HCT116 (cell line): ENCODE measurements around the gene HPCAL1. TPM values are rescaled to one million over a fixed set of nuclear protein-coding genes. Genes with fewer than 3 reads are reported as not detected.

ENCODE experiments used
- ATAC-seq: fragments of 200-7000 bp; cut with Tn5 transposase; 2 replicates; pipeline ENCODE4 v1.9.1; 2020; ENCODE audit warnings: mild to moderate bottlenecking, moderate library complexity
- BruUV-seq: library from RNA; stranded (reverse); fragments of 400-500 nt; replicated peaks from 2 replicates; lab custom pipeline; 2021; lab: Mats Ljungman, UMichigan
- CTCF ChIA-PET: fragments of 300-600 bp; sonication (Branson Sonifier 250); formaldehyde crosslinking; loops from one replicate; lab custom pipeline; 2021; ENCODE audit warnings: antibody characterized with exemption; lab: Charles Lee
- POLR2A ChIA-PET: fragments of 300-600, 350-600 bp; sonication (Branson Sonifier 250); formaldehyde crosslinking; loops from one replicate; lab custom pipeline; 2021; ENCODE audit warnings: antibody characterized with exemption; lab: Charles Lee
- RAD21 ChIA-PET, 2 experiments: fragments of 300-600 bp; sonication (Branson Sonifier 250); formaldehyde crosslinking; loops; one replicate each; lab custom pipeline; 2023; ENCODE audit warnings: low total read pairs in 2 of 2; ENCODE audit not compliant: uncharacterized antibody in 2 of 2, unreplicated experiment in 2 of 2, low non-redundant PET in 1 of 2; lab: Charles Lee
- DNase-seq: peaks from one replicate; pipeline ENCODE4 v3.0.0-alpha.2; 2010; ENCODE audit warnings: low read depth, low spot score
- H2AFZ ChIP-seq: fragments of 200-600 bp; shearing (Covaris generic), sonication (generic); 2 replicates; pipeline ENCODE4 v1.6.1; 2017; ENCODE audit warnings: low read depth, mixed run types, mixed read lengths, antibody characterized with exemption, low read length; ENCODE audit not compliant: poor library complexity, severe bottlenecking
- H3K27ac ChIP-seq: 2 replicates; pipeline ENCODE4 v1.5.1; 2012; ENCODE audit warnings: low read depth, low read length
- H3K27me3 ChIP-seq: fragments of 200-600 bp; sonication (generic); 2 replicates; pipeline ENCODE4 v1.6.1; 2016; ENCODE audit warnings: mixed run types, low read length, mixed read lengths; ENCODE audit not compliant: insufficient read depth
- H3K36me3 ChIP-seq, 2 experiments: fragments of 200-500 bp in 1 of 2; fragments of 200-600 bp in 1 of 2; sonication (Bioruptor generic) in 1 of 2; sonication (generic) in 1 of 2; 2 replicates each; pipeline versions ENCODE4 v1.5.1 to v1.6.1; 2014 to 2016; ENCODE audit warnings: low read length in 2 of 2, inconsistent platforms in 1 of 2, mixed read lengths in 1 of 2, mixed run types in 1 of 2; ENCODE audit not compliant: insufficient read depth in 2 of 2, control insufficient read depth in 1 of 2
- H3K4me1 ChIP-seq, 2 experiments: fragments of 200-600 bp in 1 of 2; sonication (generic) in 1 of 2; 2 replicates each; pipeline versions ENCODE4 v1.5.1 to v1.6.1; 2012 to 2017; ENCODE audit warnings: low read length in 2 of 2, inconsistent platforms in 1 of 2, mild to moderate bottlenecking in 1 of 2, mixed read lengths in 1 of 2, mixed run types in 1 of 2, moderate library complexity in 1 of 2; ENCODE audit not compliant: insufficient read depth in 2 of 2, control insufficient read depth in 1 of 2
- H3K4me2 ChIP-seq: fragments of 200-600 bp; sonication (generic); 2 replicates; pipeline ENCODE4 v1.6.1; 2017; ENCODE audit warnings: mixed run types, low read length, mixed read lengths
- H3K4me3 ChIP-seq, 2 experiments: fragments of 200-600 bp in 1 of 2; sonication (generic) in 1 of 2; replicated peaks in 1 of 2; 2 replicates each; pipeline ENCODE4 v1.5.1; 2011 to 2016; ENCODE audit warnings: low read length in 2 of 2, control low read depth in 1 of 2, low read depth in 1 of 2, mild to moderate bottlenecking in 1 of 2, mixed read lengths in 1 of 2, mixed run types in 1 of 2
- H3K79me2 ChIP-seq: fragments of 200-600 bp; sonication (generic); 2 replicates; pipeline ENCODE4 v1.6.1; 2017; ENCODE audit warnings: mild to moderate bottlenecking, mixed run types, low read length, moderate library complexity, mixed read lengths; ENCODE audit not compliant: insufficient read depth
- H3K9ac ChIP-seq: fragments of 200-600 bp; sonication (generic); 2 replicates; pipeline ENCODE4 v1.6.1; 2016; ENCODE audit warnings: low read length, mixed read lengths
- H3K9me2 ChIP-seq: fragments of 200-600 bp; sonication (generic), shearing (Covaris generic); 2 replicates; pipeline ENCODE4 v1.6.1; 2017; ENCODE audit warnings: mixed run types, mild to moderate bottlenecking, moderate library complexity; ENCODE audit not compliant: insufficient read depth
- H3K9me3 ChIP-seq, 2 experiments: fragments of 200-500 bp in 1 of 2; fragments of 200-600 bp in 1 of 2; sonication (Bioruptor generic) in 1 of 2; sonication (generic) in 1 of 2; 2 replicates each; pipeline ENCODE4 v1.6.1; 2014 to 2017; ENCODE audit warnings: low read length in 2 of 2, mixed read lengths in 2 of 2, inconsistent platforms in 1 of 2, low read depth in 1 of 2, mild to moderate bottlenecking in 1 of 2, mixed run types in 1 of 2, moderate library complexity in 1 of 2; ENCODE audit not compliant: control insufficient read depth in 1 of 2, insufficient read depth in 1 of 2
- H4K20me1 ChIP-seq: fragments of 200-600 bp; sonication (generic), shearing (Covaris generic); 2 replicates; pipeline ENCODE4 v1.6.1; 2017; ENCODE audit warnings: mixed run types, mild to moderate bottlenecking, moderate library complexity; ENCODE audit not compliant: insufficient read depth
- JUND ChIP-seq: IDR thresholded peaks from 2 replicates; pipeline ENCODE4 v1.6.1; 2012
- YY1 ChIP-seq: IDR thresholded peaks from 2 replicates; pipeline ENCODE4 v1.6.1; 2011; ENCODE audit warnings: low read length, low read depth, moderate library complexity, mild to moderate bottlenecking; ENCODE audit not compliant: insufficient replicate concordance; ENCODE audit errors: extremely low read depth
- intact Hi-C: fragments of 100-400 bp; cut with micrococcal nuclease; formaldehyde crosslinking; loops from 2 replicates; pipeline ENCODE4 v1.10.0; 2022
- total RNA-seq: library from RNA; stranded (reverse); gene quantifications from one replicate; pipeline ENCODE4 v1.2.1, GENCODE V29; 2021; ENCODE audit not compliant: unreplicated experiment
- TF ChIP-seq, protein P1 (sequence below): IDR thresholded peaks from 2 replicates; pipeline ENCODE4 v1.6.1; 2011; ENCODE audit warnings: mild to moderate bottlenecking, low read length, moderate library complexity; ENCODE audit not compliant: insufficient replicate concordance; ENCODE audit errors: extremely low read depth
- TF ChIP-seq, protein P2 (sequence below): IDR thresholded peaks from 2 replicates; pipeline ENCODE4 v1.6.1; 2012

Gene HPCAL1
- total RNA-seq, 1 experiment from 2014 or later: 111 TPM

DNA sequence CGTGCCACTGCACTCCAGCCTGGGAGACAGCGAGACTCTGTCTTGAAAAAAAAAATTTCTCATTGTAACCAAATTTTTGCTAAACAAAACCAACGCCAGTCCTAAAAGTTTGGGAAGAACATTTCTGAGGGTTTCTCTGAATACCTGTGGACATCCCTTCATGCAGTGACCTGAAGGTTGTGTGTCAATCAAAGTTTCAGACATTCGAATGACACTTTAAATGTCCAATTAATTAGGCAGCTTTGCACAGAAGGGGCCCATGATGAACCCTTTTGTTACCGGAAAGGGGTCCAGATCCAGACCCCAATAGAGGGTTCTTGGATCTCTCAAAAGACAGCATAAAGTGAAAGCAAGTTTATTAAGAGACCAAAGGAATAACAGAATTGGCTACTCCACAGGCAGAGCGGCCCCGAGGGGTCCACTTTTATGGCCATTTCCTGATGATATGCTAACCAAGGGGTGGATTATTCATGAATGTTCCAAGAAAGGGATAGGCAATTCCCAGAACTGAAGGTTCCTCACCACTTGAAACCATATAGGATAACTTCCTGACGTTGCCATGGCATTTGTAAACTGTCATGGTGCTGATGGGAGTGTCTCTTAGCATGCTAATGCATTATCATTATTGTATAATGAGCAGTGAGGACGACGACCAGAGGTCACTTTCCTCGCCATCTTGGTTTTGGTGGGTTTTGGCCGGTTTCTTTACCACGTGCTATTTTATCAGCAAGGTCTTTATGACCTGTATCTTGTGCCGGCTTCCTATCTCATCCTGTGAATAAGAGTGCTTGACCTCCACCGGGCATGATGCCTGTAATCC lies 27.5 kb upstream of the HPCAL1 start:
- CTCF ChIA-PET: no interaction called here

More for the DNA sequence above, 27.5 kb upstream of the HPCAL1 start:
- DNase-seq (no peak), ATAC-seq (no peak)
- no TSS peak for BruUV-seq
- Histone ChIP-seq H2AFZ (no peak overlapping the region), H4K20me1 (no peaks in the 10 kb centered on the region), H3K36me3 (no peaks in the 10 kb centered on the region), H3K79me2 (no peaks in the 10 kb centered on the region), H3K9me3 (no peaks in the 10 kb centered on the region), H3K9ac (no peak overlapping the region), H3K4me2 (no peak overlapping the region), H3K9me2 (no peaks in the 10 kb centered on the region), H3K27me3 (no peaks in the 10 kb centered on the region), H3K27ac (no peak overlapping the region), H3K4me1 (peaks cover 8 to 37% of the 10 kb centered on the region in 2 experiments; a peak in 3 of 4 replicates), H3K4me3 (no peak overlapping the region)
- TF ChIP-seq, protein P1, sequence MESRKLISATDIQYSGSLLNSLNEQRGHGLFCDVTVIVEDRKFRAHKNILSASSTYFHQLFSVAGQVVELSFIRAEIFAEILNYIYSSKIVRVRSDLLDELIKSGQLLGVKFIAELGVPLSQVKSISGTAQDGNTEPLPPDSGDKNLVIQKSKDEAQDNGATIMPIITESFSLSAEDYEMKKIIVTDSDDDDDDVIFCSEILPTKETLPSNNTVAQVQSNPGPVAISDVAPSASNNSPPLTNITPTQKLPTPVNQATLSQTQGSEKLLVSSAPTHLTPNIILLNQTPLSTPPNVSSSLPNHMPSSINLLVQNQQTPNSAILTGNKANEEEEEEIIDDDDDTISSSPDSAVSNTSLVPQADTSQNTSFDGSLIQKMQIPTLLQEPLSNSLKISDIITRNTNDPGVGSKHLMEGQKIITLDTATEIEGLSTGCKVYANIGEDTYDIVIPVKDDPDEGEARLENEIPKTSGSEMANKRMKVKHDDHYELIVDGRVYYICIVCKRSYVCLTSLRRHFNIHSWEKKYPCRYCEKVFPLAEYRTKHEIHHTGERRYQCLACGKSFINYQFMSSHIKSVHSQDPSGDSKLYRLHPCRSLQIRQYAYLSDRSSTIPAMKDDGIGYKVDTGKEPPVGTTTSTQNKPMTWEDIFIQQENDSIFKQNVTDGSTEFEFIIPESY: no peak
- TF ChIP-seq, protein P2, sequence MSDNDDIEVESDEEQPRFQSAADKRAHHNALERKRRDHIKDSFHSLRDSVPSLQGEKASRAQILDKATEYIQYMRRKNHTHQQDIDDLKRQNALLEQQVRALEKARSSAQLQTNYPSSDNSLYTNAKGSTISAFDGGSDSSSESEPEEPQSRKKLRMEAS: no peak
- TF ChIP-seq JUND (no peak), YY1 (no peak)
- intact Hi-C loops: no loop called here
- ChIA-PET RAD21 (no interaction called here), POLR2A (no interaction called here)
